GM12878 (cell line): ENCODE results near the gene CTXND2. TPM values are rescaled to one million over a fixed set of nuclear protein-coding genes. Genes with fewer than 3 reads are reported as not detected.

Source experiments
- ATAC-seq: fragments of 200-7000 bp; cut with Tn5 transposase; 3 replicates; pipeline ENCODE4 v1.9.1; 2020; ENCODE audit warnings: mild to moderate bottlenecking, moderate library complexity
- BruUV-seq: library from RNA; stranded (reverse); fragments of 400-500 nt; replicated peaks from 2 replicates; lab custom pipeline; 2021; lab: Mats Ljungman, UMichigan
- CTCF ChIA-PET: fragments of 300-600 bp; sonication (Branson Sonifier 250); formaldehyde crosslinking; extraction: SDS; loops from one replicate; lab custom pipeline; 2021; ENCODE audit warnings: inconsistent platforms; lab: Yijun Ruan, JAX
- POLR2A ChIA-PET: fragments of 350-600 bp; formaldehyde crosslinking; extraction: SDS; loops from one replicate; lab custom pipeline; 2021; ENCODE audit warnings: inconsistent platforms; lab: Charles Lee
- RAD21 ChIA-PET: fragments of 300-600 bp; sonication (Branson Sonifier 250); formaldehyde crosslinking; loops from one replicate; lab custom pipeline; 2023; ENCODE audit warnings: antibody characterized with exemption; ENCODE audit not compliant: unreplicated experiment; lab: Charles Lee
- SMC1A ChIA-PET: fragments of 300-600 bp; sonication (Branson Sonifier 250); formaldehyde crosslinking; loops from one replicate; lab custom pipeline; 2023; ENCODE audit not compliant: unreplicated experiment, uncharacterized antibody; lab: Charles Lee
- DNase-seq: peaks from one replicate; pipeline ENCODE4 v3.0.0-alpha.2; 2011; ENCODE audit warnings: low read depth, low spot score
- FAIRE-seq: peaks from 3 replicates; lab custom pipeline; 2011; peaks lifted over from hg19 to GRCh38; lab: Jason Lieb, UNC
- H2AFZ ChIP-seq: 2 replicates; pipeline ENCODE4 v1.6.0; 2011; ENCODE audit warnings: low read depth, low read length, control low read depth; ENCODE audit not compliant: control insufficient read depth
- H3K27ac ChIP-seq: 2 replicates; pipeline ENCODE4 v1.5.1; 2011; ENCODE audit warnings: control low read depth; ENCODE audit not compliant: control insufficient read depth, insufficient read depth
- H3K27me3 ChIP-seq, 2 experiments: replicated peaks in 1 of 2; 2 replicates each; pipeline versions ENCODE4 v1.6.0 to v1.6.1; 2011; ENCODE audit warnings: low read length in 1 of 2; ENCODE audit not compliant: control insufficient read depth in 2 of 2, insufficient read depth in 2 of 2
- H3K36me3 ChIP-seq, 2 experiments: 2 replicates each; pipeline ENCODE4 v1.5.1; 2011; ENCODE audit warnings: low read length in 1 of 2; ENCODE audit not compliant: control insufficient read depth in 2 of 2, insufficient read depth in 2 of 2
- H3K4me1 ChIP-seq: 2 replicates; pipeline ENCODE4 v1.6.1; 2011; ENCODE audit warnings: mild to moderate bottlenecking, low read length, moderate library complexity, mixed read lengths; ENCODE audit not compliant: control insufficient read depth, insufficient read depth
- H3K4me2 ChIP-seq: 2 replicates; pipeline ENCODE4 v1.6.0; 2011; ENCODE audit warnings: control low read depth; ENCODE audit not compliant: control insufficient read depth, insufficient read depth
- H3K4me3 ChIP-seq: fragments of 200-600 bp; sonication (generic); 2 replicates; pipeline ENCODE4 v1.5.1; 2016
- H3K79me2 ChIP-seq: 2 replicates; pipeline ENCODE4 v1.6.0; 2011; ENCODE audit warnings: low read length; ENCODE audit not compliant: control insufficient read depth, insufficient read depth
- H3K9ac ChIP-seq: 2 replicates; pipeline ENCODE4 v1.8.0; 2011; ENCODE audit warnings: low read length, control low read depth, mixed read lengths; ENCODE audit not compliant: control insufficient read depth, insufficient read depth
- H3K9me3 ChIP-seq: replicated peaks from 3 replicates; pipeline ENCODE4 v1.5.1; 2011; ENCODE audit warnings: mild to moderate bottlenecking, low read length; ENCODE audit not compliant: control insufficient read depth, insufficient read depth
- H4K20me1 ChIP-seq: 2 replicates; pipeline ENCODE4 v1.6.0; 2011; ENCODE audit not compliant: control insufficient read depth, insufficient read depth
- ASH2L ChIP-seq: fragments of 300-600, 200-600 bp; sonication (generic); IDR thresholded peaks from 2 replicates; pipeline ENCODE4 v1.6.1; 2017; ENCODE audit warnings: low read depth, mild to moderate bottlenecking, borderline replicate concordance
- ATF7 ChIP-seq: fragments of 450-650 bp; IDR thresholded peaks from 2 replicates; pipeline ENCODE4 v1.6.1; 2016; ENCODE audit warnings: low read depth, mild to moderate bottlenecking
- EGR1 ChIP-seq, 2 experiments: IDR thresholded peaks; 1 replicate in 1 of 2; 2 replicates in 1 of 2; pipeline ENCODE4 v1.6.1; 2011 to 2012; ENCODE audit warnings: low read depth in 2 of 2, low read length in 2 of 2, borderline replicate concordance in 1 of 2, mild to moderate bottlenecking in 1 of 2, moderate library complexity in 1 of 2
- IKZF2 ChIP-seq, 2 experiments: fragments of 450-650 bp; IDR thresholded peaks; 2 replicates each; pipeline ENCODE4 v1.6.1; 2017; ENCODE audit warnings: mild to moderate bottlenecking in 2 of 2, moderate library complexity in 2 of 2
- JUND ChIP-seq: IDR thresholded peaks from 2 replicates; pipeline ENCODE4 v1.6.1; 2012; ENCODE audit warnings: low read depth, mild to moderate bottlenecking, low read length, improper control_type of control experiment, moderate library complexity
- KLF5 ChIP-seq: fragments of 450-650 bp; IDR thresholded peaks from 2 replicates; pipeline ENCODE4 v1.6.1; 2014; ENCODE audit warnings: mild to moderate bottlenecking; ENCODE audit not compliant: partially characterized antibody
- MXI1 ChIP-seq: fragments of 150-350 bp; IDR thresholded peaks from 2 replicates; pipeline ENCODE4 v1.6.1; 2011; ENCODE audit warnings: low read depth, mild to moderate bottlenecking, inconsistent platforms, low read length, improper control_type of control experiment
- NR2C2 ChIP-seq: IDR thresholded peaks from 2 replicates; pipeline ENCODE4 v1.6.1; 2011; ENCODE audit warnings: borderline replicate concordance, low read depth; ENCODE audit not compliant: control insufficient read depth, insufficient read length
- RFX5 ChIP-seq: IDR thresholded peaks from 2 replicates; pipeline ENCODE4 v1.6.1; 2011; ENCODE audit warnings: low read depth, low read length, improper control_type of control experiment
- SMAD1 ChIP-seq: fragments of 450-650 bp; IDR thresholded peaks from 2 replicates; pipeline ENCODE4 v1.6.1; 2018; ENCODE audit warnings: mild to moderate bottlenecking, low read depth; ENCODE audit not compliant: partially characterized antibody
- TCF7 ChIP-seq: IDR thresholded peaks from 2 replicates; pipeline ENCODE4 v1.6.1; 2014; ENCODE audit warnings: antibody characterized with exemption, borderline replicate concordance
- ZNF207 ChIP-seq: fragments of 450-650 bp; IDR thresholded peaks from 2 replicates; pipeline ENCODE4 v1.6.1; 2014; ENCODE audit warnings: antibody characterized with exemption, mild to moderate bottlenecking, borderline replicate concordance
- ZNF217 ChIP-seq: fragments of 450-650 bp; IDR thresholded peaks from 2 replicates; pipeline ENCODE4 v1.6.1; 2017; ENCODE audit warnings: antibody characterized with exemption, mild to moderate bottlenecking
- ZNF24 ChIP-seq: fragments of 450-650 bp; IDR thresholded peaks from 2 replicates; pipeline ENCODE4 v1.6.1; 2017; ENCODE audit warnings: antibody characterized with exemption, mild to moderate bottlenecking
- WGBS: methylation state at CpG from one replicate; pipeline ENCODE4 v1.1.6; 2016; ENCODE audit warnings: low lambda C conversion rate; ENCODE audit not compliant: insufficient replicate concordance, insufficient coverage; ENCODE audit errors: missing lambda C conversion rate; 5-methylcytosine and 5-hydroxymethylcytosine counted together
- in situ Hi-C: fragments of 300-500 bp; cut with MboI; formaldehyde crosslinking; loops from 9 replicates; pipeline ENCODE4 v1.14.3; 2018; ENCODE audit warnings: mixed read lengths
- intact Hi-C: fragments of 100-400 bp; cut with micrococcal nuclease; formaldehyde crosslinking; loops from one replicate; pipeline ENCODE4 v1.14.2; 2022; ENCODE audit not compliant: unreplicated experiment
- polyA plus RNA-seq, 11 experiments: library from polyadenylated mRNA; depleted of rRNA in 4 of 11; unstranded in 6 of 11; stranded (reverse) in 5 of 11; fragments of >200 nt; fragmentation: Nextera tagmentation in 4 of 11; fragmentation: Illumina TruSeq in 1 of 11; extraction: Ambion mirVana in 4 of 11; extraction: Trizol in 1 of 11; gene quantifications; 1 replicate in 1 of 11; 2 replicates in 10 of 11; pipeline versions ENCODE4 v1.2.1 to v1.2.3, GENCODE V29; 2011 to 2016; ENCODE audit warnings: inconsistent platforms in 2 of 11, missing spikeins in 2 of 11, low read depth in 1 of 11
- total RNA-seq, 4 experiments: library from RNA; depleted of rRNA in 3 of 4; stranded (reverse); fragments of >200 nt in 3 of 4; fragmentation: Illumina TruSeq in 1 of 4; extraction: Trizol in 1 of 4; gene quantifications; 2 replicates each; pipeline versions ENCODE4 v1.2.1 to v1.2.3, GENCODE V29; 2013 to 2021
- TF ChIP-seq, protein P1 (sequence below): IDR thresholded peaks from 2 replicates; pipeline ENCODE4 v1.6.1; 2012; ENCODE audit warnings: improper control_type of control experiment, low read depth, low read length; ENCODE audit not compliant: insufficient replicate concordance
- TF ChIP-seq, protein P2 (sequence below): fragments of 450-650 bp; formaldehyde crosslinking; IDR thresholded peaks from 2 replicates; pipeline ENCODE4 v1.5.0; 2022; ENCODE audit warnings: mild to moderate bottlenecking, missing genetic modification characterization

The CTXND2 gene
- total and polyA plus RNA-seq, 10 of the 15 experiments (the other 5 are each of a cell fraction or from before 2014, with no cell fraction given) = not detected

DNA sequence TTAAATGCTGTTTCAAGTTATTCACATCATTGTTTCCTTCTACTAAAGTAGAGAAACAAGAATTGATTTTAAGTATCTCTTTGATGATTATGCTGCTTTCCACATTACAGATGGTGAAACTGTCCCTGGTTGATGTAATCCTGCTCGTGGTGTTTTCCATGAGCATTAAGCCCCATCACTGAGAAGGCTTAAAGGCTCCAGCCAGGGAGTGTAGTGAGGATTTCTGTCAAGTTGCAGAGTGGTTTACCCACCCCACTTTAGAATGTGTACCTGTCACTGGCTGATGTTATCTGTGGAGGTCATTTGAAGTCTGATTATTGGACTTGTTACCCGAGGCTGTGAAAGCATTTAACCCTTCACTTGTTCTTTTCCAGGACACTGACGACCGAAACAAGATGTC lies 74.8 kb downstream of the CTXND2 start:
- Histone ChIP-seq H2AFZ (no peak overlapping the region), H4K20me1 (no peaks in the 10 kb centered on the region), H3K79me2 (no peaks in the 10 kb centered on the region), H3K4me2 (no peak overlapping the region), H3K9ac (no peak overlapping the region), H3K4me3 (no peak overlapping the region), H3K27ac (no peak overlapping the region), H3K36me3 (peaks cover 17 to 35% of the 10 kb centered on the region in 2 experiments; a peak in 3 of 4 replicates), H3K9me3 (no peaks in the 10 kb centered on the region), H3K27me3 (no peaks in the 10 kb centered on the region), H3K4me1 (no peaks in the 10 kb centered on the region)
- ChIA-PET POLR2A (interaction anchor here (1.2 kb wide), 1 partner anchor 9 kb away, joined by 4 read pairs; no protein-coding TSS in a partner anchor), CTCF (no interaction called here), RAD21 (no interaction called here), SMC1A (interaction anchor here (0.5 kb wide), 1 partner anchor 188 kb away, joined by 3 read pairs; no protein-coding TSS in a partner anchor)
- FAIRE-seq = no peak
- intact Hi-C loops = no loop called here
- in situ Hi-C loops = no loop called here
- DNase-seq = no peak
- 87% methylated on average over 4 of the region's 4 CpGs for WGBS
- ATAC-seq = no peak
- TSS peak; percentile 36 for BruUV-seq
- TF ChIP-seq, protein P1, sequence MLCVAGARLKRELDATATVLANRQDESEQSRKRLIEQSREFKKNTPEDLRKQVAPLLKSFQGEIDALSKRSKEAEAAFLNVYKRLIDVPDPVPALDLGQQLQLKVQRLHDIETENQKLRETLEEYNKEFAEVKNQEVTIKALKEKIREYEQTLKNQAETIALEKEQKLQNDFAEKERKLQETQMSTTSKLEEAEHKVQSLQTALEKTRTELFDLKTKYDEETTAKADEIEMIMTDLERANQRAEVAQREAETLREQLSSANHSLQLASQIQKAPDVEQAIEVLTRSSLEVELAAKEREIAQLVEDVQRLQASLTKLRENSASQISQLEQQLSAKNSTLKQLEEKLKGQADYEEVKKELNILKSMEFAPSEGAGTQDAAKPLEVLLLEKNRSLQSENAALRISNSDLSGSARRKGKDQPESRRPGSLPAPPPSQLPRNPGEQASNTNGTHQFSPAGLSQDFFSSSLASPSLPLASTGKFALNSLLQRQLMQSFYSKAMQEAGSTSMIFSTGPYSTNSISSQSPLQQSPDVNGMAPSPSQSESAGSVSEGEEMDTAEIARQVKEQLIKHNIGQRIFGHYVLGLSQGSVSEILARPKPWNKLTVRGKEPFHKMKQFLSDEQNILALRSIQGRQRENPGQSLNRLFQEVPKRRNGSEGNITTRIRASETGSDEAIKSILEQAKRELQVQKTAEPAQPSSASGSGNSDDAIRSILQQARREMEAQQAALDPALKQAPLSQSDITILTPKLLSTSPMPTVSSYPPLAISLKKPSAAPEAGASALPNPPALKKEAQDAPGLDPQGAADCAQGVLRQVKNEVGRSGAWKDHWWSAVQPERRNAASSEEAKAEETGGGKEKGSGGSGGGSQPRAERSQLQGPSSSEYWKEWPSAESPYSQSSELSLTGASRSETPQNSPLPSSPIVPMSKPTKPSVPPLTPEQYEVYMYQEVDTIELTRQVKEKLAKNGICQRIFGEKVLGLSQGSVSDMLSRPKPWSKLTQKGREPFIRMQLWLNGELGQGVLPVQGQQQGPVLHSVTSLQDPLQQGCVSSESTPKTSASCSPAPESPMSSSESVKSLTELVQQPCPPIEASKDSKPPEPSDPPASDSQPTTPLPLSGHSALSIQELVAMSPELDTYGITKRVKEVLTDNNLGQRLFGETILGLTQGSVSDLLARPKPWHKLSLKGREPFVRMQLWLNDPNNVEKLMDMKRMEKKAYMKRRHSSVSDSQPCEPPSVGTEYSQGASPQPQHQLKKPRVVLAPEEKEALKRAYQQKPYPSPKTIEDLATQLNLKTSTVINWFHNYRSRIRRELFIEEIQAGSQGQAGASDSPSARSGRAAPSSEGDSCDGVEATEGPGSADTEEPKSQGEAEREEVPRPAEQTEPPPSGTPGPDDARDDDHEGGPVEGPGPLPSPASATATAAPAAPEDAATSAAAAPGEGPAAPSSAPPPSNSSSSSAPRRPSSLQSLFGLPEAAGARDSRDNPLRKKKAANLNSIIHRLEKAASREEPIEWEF = no peak
- no peak for TF ChIP-seq SMAD1
- no peak for TF ChIP-seq ZNF217
- TF ChIP-seq JUND = no peak
- no peak for TF ChIP-seq IKZF2 (IDR thresholded peaks at IDR 0.05)
- TF ChIP-seq TCF7 = no peak
- TF ChIP-seq NR2C2 = no peak
- TF ChIP-seq, protein P2, sequence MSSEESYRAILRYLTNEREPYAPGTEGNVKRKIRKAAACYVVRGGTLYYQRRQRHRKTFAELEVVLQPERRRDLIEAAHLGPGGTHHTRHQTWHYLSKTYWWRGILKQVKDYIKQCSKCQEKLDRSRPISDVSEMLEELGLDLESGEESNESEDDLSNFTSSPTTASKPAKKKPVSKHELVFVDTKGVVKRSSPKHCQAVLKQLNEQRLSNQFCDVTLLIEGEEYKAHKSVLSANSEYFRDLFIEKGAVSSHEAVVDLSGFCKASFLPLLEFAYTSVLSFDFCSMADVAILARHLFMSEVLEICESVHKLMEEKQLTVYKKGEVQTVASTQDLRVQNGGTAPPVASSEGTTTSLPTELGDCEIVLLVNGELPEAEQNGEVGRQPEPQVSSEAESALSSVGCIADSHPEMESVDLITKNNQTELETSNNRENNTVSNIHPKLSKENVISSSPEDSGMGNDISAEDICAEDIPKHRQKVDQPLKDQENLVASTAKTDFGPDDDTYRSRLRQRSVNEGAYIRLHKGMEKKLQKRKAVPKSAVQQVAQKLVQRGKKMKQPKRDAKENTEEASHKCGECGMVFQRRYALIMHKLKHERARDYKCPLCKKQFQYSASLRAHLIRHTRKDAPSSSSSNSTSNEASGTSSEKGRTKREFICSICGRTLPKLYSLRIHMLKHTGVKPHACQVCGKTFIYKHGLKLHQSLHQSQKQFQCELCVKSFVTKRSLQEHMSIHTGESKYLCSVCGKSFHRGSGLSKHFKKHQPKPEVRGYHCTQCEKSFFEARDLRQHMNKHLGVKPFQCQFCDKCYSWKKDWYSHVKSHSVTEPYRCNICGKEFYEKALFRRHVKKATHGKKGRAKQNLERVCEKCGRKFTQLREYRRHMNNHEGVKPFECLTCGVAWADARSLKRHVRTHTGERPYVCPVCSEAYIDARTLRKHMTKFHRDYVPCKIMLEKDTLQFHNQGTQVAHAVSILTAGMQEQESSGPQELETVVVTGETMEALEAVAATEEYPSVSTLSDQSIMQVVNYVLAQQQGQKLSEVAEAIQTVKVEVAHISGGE (CRISPR knock-in tag) = no peak
- no peak for TF ChIP-seq ZNF24
- no peak for TF ChIP-seq EGR1 (IDR thresholded peaks at IDR 0.05; ENCODE audit: borderline replicate concordance in 1 of 2, low read depth in 2 of 2, low read length in 2 of 2)
- no peak for TF ChIP-seq ATF7
- TF ChIP-seq ASH2L = no peak
- no peak for TF ChIP-seq MXI1
- TF ChIP-seq KLF5 = no peak
- TF ChIP-seq ZNF207 = no peak
- no peak for TF ChIP-seq RFX5
